Hematopoietic multipotent progenitor cell treated with erythropoietin and hydrocortisone succinate and interleukin-3 and kit ligand, for 8 days (in vitro differentiated cells): ENCODE data around the gene CACNA2D2.
"Not testable (repeated sequence)": the region's sequence is repeated elsewhere in the genome, so short reads cannot be mapped to it uniquely, and the experiment has no call there.

Experiments used
- DNase-seq: peaks from one replicate; pipeline ENCODE4 v3.0.0-alpha.2; 2015

The CACNA2D2 gene

GRCh38 chr3:50525987-50526386 lies 22.6 kb upstream of the CACNA2D2 start:
- peak; percentile 87 for DNase-seq

- no peak for DNase-seq
Measured at GRCh38 chr3:50525191-50525910, 21.9 kb upstream of the CACNA2D2 start.

GRCh38 chr3:50524746-50525145 lies 21.3 kb upstream of the CACNA2D2 start:
- no peak for DNase-seq

DNA sequence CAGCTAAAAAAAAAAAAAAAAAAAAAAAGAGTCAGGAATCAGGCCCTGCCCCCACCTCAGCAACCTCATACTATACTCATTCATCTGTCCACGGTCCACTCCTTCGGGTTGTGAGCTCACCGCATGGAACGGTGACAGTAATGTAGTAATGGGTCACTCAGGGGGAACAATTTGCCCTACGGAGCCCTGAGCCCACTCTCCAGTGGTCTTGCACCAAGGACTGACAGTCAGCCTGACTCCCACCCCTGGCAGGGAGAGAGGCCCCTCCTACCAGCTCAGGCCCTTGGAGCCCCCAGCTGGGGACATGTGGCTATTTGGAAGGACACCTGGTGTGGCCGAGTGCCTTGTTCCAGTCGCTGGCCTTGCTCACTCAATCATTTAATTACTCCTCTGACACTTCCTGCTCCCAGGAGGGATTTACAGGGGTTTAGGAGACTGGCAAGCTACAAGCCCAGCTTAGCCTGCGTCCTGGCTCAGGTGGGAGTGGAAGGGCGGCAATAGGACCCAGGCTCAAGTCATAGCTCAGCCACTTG lies 19.9 kb upstream of the CACNA2D2 start:
- no peak for DNase-seq

DNA sequence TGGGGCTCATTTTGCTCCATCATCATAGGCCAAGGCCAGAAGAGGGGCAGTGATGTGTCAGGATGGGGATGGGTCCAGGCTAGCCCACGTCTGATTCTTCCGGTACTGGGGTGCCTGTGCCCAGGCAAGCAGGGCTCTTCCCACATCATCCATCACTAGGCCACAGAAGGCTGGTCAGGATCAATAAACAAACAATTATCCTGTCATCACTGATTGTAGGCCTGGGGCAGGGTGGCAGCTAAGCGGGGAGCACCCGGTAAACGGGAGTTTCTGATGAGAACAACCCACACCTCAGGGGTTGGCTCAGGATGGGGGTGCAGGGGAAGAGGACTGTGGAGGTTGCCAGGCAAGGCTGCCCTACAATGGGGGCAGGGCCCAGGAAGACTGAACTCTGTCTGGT lies 18.1 kb upstream of the CACNA2D2 start:
- no peak for DNase-seq

DNA sequence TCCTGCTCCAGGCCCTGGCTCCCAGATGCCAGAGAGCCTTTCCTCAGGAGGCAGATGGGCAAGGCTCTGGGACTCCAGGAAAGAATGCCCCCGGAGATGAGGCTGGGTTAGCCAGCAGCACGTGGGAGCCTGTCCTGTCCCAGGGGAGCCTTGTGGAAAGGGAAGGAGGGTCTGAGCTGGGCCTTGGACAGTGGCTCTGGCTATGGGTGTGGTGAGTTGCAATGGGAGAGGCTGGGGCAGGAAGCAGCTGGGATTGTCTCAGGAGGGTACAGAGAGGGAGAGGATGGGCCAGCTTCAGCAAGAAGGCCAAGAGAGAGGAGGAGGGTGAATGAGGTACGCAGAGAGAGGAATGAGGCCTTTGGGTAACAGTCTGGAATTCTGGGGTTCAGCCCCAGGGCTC lies 17.4 kb upstream of the CACNA2D2 start:
- no peak for DNase-seq

GRCh38 chr3:50519471-50520089 lies 16.1 kb upstream of the CACNA2D2 start:
- DNase-seq, result peak; percentile 75

DNA sequence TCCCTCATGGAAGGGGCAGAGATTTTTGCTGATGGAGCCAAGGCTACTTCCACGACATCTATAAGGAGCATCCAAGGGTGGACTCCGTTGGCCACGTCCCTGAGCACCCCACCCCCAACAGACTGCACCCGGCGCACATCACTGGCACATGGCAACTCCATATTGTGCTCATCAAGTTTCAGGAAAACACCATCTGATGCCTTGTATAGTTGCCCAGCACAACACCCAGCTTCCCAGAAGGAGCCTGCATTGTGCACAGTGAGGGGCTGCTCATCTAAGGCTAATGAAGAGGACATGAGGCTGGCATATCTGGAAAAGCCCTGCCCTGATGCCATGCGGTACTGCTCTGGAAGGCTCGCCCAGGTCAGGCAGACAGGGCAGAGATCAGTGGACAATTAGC lies 15.0 kb upstream of the CACNA2D2 start:
- DNase-seq, result no peak

DNA sequence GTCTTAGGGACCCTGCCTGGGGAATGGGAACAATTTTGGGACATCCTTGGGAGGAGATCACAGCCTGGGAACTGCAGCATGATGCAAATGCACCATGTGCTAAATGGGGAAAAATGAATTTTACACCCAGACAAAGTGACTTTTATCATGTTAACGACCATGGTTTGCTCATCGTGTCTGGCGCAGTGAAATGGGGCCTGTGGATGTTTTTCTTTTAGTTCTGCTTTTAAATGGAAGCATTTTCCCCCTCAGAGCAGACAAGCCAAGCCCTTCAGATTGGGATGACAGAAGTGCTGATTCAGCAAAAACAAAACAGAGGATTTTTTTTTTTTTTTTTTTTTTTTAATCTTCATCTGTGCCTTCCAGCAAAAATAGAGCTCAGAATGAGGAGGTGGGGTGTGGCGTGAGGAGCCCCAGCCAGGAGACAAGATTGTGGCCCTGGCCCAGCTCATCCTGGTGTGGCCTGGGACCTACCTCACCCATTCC lies 14.3 kb upstream of the CACNA2D2 start:
- no peak for DNase-seq

DNA sequence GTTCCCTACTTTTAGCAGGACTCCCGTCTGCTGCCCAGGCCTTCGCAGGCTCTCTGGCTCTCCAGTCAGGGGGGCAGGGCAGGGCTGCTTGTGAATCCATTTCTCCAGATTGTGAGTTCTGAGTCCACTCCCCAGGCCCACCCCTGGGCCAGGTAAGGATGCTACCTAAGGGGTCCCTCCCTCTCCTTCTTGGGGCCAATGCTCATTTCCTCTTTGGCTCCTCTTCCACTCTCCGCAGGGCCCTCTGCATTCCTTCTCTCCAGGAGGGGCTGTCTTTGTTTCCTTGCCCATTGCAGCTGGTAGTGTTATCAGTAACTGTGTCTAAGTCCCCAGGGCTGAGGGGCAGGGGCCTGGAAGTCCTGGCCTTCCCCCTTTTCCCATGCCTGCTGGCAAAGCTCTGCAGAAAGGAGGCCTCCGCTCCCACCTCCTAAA lies 13.0 kb upstream of the CACNA2D2 start:
- DNase-seq, result no peak

DNA sequence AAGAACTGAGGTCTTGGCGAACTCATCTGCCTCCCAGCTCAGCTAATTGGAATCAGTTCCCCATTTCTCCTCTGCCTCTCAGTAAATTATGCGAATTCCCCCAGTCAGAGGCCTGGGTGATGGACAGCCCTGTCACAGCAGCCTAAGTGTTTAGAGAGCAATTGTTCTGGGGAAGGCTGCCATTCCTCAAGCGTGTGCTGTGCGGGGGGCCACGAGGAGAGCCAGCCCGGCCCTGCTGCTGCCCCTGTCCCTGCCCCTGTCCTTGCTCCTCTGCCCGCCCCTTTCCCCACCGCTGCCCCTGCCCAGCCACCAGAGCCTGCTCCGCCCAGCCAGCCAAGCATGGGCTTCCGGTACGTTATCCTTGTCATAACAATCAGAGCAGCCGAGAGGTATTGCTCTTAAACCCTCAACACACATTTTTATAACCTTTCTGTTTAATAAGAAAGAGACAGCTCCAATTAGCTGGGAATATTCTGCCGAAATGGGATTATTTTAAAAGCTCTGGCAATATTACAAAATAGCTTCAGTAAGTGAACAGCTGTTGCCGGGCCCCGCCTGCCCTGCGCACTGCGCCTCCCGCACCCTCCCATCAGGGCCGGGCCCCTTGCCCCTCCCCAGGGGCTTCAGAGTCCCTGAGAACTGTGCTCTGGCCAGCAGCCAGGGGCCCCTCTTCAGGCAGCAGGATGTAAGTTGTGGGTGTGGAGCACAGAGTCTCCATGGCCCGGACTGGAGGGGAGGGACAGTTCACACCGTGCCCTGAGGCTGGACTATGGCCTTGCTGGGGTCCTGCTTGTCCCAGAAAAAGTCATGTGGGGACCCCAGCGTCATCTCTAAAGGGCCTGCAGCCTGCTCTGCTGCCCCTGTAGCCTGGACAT lies 12.4 kb upstream of the CACNA2D2 start:
- DNase-seq, result no peak

- DNase-seq, result not testable (repeated sequence)
Measured at GRCh38 chr3:50512908-50513307, 9.5 kb upstream of the CACNA2D2 start.

DNA sequence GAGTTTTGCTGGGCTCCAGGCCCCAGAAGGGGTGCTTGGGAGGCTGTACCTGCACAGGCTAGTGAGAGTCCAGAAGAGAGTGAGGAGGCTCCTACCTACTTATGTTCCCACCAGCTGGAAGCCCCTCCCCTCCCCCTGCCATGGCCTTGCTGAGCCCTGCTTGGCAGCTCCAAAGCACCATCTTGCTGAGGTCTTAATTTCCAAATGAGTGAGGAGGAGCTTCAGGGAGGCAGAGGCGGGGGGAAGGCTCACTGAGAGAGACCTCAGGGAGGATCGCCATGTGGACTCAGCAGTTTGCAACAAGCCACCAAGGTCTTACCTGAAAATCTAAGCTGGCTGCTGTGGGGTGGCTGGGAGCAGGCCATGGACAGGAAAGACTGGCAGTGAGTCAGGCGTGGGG lies 8.7 kb upstream of the CACNA2D2 start:
- no peak for DNase-seq

GRCh38 chr3:50510325-50510724 lies 6.9 kb upstream of the CACNA2D2 start:
- no peak for DNase-seq

GRCh38 chr3:50509715-50510114 lies 6.3 kb upstream of the CACNA2D2 start:
- no peak for DNase-seq

DNA sequence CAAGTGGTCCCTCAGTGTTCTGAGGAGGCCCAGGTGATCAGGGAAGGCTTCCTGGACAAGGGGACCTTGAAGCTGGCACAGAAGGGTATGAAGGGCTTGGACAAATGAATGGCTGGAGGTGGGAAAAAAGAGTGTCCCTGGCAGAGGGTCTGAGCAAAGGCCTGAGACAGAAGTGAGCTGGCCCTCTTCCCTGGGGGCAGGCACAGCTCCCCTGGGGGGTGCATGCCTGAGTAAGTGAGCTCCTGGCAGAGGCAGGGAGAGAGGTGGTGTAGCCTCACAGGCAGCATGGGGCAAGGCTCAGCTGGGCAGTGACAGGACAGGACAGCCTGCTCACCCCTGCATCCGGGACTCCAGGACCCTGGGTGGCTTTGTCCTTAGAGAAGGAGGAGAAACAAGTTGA lies 5.4 kb upstream of the CACNA2D2 start:
- DNase-seq, result no peak

- no peak for DNase-seq
Measured at GRCh38 chr3:50506169-50506568, 2.7 kb upstream of the CACNA2D2 start.

DNA sequence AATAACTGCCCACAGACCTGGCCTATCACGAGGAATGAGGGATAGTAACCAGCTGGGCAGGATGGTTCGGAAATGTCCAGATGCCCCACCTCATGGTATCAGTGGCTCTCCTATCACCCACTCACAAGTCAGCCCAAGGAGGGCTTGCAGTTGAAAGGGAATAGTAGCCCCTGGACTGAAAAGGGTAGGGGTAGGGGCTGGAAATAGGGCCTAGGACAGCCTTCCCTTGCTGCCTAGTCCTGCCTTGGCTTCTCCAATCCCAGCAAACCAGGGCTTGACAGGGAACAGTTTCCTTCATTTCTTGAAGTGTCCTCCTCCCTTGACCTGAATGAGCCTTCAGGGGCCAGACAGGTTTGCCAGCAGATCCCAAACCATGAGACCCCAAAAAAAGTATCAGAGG lies 1.2 kb upstream of the CACNA2D2 start:
- DNase-seq, result no peak

DNA sequence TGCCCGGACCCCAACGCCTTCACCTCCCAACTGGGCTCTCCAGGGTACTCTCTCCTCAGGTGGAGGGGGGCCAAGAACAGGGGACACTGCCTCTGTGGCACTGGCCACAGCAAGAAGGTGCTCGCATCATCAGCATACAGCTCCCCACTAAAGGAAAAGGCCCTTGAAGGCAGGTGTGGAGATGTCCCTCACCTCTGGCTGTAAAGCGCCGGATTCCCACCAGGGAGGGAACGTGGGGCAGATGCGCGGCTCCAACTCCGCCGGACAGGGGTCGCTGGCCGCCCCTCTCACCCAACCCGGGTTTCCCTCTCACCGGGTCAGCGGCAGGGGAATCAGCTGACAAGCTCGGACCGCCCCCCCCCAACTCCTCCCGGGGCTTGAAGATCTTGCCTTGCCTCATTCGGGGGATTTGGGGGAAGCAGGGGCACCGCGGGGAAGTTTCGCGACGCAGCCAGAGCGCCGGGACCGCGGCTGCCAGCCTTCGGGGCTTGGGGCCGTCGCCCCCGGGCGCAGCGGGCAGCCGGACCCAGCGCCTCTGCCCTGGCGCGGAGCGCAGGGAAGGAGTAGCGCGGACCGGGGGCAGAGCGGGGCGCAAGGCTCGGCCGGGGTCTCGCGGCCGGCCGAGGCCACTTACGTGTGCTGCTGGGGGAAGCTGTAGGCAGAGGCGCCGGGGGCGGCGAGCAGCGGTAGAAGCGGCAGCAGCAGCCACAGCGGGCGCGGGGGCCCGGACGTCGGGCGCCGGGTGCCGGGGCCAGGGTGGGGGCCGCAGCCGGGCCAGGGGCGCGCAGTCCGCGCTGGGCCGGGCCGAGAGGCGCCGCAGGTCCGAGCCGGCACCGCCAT lies 630 bp downstream of the CACNA2D2 start:
- no peak for DNase-seq

GRCh38 chr3:50502225-50502583 lies 1.2 kb downstream of the CACNA2D2 start:
- no peak for DNase-seq

GRCh38 chr3:50495609-50496423 lies 7.6 kb downstream of the CACNA2D2 start:
- DNase-seq, result no peak

DNA sequence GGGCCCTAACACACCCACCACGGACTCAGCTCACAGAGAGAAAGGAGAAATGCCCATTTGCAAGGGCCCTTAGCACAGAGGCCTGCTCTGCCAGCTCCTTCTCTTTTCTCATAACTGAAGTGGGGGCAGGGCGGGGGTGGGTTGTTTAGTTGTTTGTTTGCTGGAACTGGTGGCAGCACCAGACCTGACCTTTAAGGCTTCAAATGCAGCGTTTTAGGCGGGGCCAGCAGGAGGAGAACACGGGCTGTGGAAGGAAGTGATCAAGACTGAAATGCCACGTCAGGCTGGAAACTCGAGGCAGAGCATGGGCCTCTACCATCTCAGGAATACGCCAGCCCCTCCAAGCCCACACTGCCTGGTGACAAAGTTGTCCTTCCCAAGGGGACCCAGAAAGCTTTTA lies 9.3 kb downstream of the CACNA2D2 start:
- DNase-seq, result no peak
